Measurements from ENCODE around the gene TLE4.

Gene TLE4

DNA sequence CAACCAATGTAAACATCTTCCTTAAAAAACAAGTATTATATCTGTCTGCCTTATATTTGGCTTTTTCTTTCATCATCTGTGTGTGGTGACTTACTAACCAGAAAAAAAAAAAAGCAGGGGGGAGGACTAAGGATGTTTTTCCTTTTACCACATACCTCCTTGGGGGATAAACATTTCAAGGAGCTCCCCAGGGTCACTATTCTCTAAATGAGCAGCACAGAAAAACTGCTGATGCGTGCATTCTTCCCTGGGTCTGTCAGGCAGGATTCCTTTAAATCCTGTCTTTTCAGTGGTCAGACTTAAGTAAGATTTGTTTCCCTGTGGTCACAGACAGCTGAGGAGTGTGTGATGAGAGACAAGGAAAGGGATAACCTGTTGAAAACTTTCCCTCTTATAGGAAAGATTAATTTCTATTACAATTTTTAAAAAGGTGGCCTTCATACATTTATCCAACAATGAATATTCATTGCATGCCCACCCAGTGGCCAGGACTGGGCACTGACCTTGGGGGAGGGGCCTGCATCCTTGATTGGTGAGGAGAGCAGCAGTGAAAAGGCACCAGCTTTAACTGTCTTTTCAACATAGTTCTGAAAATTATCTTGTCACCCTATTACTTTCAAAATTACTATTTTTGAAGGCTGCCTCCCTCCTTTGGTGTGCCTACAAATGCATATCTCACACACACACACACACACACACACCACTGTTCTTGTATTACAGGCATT is 123.1 kb downstream of the TLE4 start:
- DNase-seq = no peak

DNA sequence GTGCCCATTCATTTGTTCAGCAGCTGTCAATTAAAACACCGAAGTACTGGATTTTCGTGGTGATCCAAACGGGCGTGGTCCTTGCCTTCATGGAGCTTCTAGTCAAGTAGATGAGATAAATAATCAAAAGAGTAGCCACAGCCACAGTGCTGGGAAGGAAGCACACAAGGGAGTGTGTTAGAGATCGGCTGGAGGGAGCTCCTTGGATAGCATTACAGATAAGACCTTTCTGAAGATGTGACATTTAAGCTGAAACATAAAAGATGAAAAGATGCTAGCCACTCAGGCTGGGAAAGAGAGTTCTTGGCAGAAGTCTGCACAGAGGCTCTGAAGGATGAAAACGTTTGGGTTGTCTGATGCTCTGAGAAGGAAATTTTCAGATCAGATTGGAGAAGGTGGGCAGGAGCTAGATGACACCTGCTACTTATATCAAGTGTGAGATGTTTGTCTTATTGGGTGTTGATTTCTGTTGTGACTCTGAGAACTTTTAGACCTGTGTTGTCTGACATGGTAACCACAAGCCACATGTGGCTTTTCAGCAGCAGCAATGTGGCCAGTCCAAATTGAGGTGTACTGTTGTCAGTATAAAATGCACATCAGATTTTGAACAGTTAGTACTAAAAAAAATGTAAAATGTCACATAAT is 123.9 kb downstream of the TLE4 start:
- DNase-seq = no peak

DNA sequence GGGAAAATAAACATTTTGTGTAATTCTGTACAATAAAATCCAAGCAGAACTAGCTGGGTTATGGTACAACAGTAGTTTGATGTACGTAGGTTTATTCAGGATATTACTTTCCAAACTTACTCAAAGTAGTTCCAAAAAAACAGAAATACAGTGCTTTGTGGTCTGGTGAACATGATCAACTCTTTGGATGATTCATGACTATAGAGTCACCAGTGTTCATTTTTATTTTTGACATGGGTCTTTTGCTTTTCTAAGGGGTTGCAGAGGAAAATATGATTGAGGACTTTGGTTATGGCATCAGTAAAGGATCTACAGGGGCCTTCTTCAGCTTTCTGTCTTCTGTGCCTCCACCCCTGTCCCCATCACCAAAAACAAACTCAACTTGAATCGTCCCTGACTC is 127.2 kb downstream of the TLE4 start:
- DNase-seq = no peak

DNA sequence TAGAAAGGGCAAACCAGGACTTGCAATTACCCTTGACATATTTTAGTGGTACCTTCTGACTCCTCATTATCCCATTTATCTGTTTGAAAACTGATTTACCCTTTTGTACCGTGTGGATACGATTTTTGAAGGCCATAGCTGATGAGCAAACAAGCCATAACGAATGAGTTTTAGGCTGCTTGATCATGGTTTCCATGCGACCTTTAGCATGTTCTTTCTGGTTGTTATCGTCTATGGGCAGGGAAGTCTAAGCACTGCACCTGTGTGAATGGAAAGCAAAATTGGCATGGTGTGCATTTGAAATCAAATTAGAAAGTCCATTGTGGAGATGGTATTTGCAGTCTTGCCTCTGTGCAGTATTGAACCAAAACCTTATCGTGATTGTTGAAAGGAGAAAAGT is 127.7 kb downstream of the TLE4 start:
- no peak for DNase-seq

DNA sequence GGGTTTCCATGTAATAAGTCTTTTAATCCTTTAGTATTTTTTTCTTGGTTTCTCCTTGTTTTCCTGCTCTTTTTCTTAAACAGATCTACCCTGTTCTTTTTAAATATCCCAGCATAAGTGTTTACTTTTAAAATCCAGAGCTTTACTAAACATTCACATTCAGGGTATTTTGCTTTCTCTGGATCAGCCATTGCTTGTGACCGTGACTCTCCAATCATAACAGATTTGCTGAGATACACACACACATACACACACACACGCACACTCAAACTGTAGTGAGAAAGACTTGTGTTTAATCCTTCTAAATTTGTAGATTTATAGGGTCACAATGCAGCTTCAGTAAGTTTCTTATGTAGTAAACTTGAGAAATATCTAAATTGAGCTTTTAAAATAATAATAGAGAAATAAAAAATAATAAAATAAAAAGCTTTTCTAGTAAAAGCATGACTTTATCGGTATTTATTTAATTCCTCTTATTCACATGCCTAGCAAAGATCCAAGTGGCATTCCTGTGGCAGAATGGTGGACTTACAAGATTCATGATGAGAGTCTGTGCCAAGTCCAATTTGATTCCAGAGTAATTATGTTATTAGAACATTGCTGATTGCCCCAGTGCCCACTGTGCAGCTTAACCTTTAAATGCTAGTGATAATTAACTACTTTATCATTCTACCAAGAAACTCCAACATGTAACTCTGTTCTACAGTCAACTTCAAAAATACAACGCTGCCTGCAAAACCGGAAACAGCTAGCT is 129.0 kb downstream of the TLE4 start:
- no peak for DNase-seq

DNA sequence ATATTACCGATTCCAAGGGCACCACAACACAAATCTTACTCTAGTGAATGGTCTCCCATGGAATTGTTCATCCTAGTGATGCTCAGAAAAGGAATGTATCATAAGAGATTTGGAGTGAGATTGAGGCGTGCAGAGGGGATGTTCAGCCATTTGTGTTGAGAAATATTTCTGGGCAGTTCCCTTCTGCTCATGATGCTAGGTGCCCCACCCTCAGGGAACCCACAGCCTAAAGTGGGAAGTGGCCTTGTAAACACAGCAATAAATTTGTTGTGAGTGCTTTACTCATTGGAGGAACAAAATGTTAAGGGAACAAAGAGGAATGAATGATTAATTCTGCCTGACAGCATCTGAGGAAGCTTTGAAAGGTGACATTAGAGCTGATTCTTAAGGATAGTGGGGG is 129.9 kb downstream of the TLE4 start:
- no peak for DNase-seq

DNA sequence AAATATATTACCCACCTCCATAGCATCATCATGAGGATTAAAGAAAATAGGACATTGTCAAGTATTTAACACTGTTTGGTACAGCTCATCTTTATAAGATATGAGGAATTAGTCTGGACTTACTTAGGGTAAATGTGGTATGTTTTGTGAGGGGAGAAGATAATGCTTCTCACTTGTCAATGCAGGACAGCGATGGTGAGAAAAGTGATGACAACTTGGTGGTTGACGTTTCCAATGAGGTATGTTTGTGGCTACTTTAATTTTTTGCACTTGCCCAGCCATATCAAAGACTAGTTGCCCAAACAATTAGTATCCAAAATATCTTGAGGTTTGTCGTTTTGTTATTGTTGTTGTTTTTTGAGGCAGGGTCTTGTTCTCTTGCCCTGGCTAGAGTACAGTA is 133.9 kb downstream of the TLE4 start:
- no peak for DNase-seq

DNA sequence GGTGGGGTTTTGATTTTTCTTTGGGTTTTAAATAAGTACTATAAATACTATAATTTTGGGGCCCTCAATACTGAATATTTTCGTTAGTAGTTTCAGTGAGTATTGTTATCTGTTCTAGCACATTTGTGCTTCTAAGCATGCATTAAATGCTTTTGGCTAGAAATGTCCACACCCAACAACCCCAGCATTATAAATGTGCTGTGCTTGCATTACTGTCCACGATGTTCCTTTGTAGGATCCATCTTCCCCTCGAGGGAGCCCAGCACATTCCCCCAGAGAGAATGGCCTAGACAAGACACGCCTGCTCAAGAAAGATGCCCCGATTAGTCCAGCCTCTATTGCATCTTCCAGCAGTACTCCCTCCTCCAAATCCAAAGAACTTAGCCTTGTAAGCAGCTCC is 134.7 kb downstream of the TLE4 start:
- DNase-seq = no peak

DNA sequence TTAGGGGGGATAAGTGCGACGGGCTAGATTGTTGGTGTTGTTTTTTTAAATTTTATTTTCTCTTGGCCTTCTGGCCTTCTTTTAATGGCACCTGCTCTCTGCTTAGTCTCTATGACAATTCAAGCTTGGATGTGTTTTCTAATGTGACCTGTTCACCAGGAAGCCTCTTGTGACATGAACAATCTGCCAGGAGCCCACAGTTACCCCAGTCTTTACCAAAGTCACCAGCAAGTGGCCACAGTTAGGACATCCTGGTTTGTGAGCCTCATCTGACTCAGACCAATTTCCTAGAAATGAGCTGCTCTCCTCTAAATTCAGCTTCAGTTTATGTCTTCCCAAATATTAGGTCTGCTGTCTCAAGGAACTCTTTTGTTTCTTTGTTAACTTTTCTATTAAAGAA is 135.8 kb downstream of the TLE4 start:
- DNase-seq = no peak

DNA sequence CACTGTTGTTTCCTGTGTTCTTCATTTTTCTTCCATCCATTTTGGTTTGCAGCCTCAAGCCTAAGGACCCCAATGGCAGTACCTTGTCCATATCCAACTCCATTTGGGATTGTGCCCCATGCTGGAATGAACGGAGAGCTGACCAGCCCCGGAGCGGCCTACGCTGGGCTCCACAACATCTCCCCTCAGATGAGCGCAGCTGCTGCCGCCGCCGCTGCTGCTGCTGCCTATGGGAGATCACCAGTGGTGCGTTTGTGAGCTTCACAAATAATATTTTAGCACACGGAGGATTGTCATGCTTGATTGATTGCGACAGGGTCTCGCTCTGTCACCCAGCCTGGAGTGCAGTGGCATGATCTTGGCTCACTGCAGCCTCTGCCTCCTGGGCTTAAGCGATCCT is 136.8 kb downstream of the TLE4 start:
- no peak for DNase-seq

DNA sequence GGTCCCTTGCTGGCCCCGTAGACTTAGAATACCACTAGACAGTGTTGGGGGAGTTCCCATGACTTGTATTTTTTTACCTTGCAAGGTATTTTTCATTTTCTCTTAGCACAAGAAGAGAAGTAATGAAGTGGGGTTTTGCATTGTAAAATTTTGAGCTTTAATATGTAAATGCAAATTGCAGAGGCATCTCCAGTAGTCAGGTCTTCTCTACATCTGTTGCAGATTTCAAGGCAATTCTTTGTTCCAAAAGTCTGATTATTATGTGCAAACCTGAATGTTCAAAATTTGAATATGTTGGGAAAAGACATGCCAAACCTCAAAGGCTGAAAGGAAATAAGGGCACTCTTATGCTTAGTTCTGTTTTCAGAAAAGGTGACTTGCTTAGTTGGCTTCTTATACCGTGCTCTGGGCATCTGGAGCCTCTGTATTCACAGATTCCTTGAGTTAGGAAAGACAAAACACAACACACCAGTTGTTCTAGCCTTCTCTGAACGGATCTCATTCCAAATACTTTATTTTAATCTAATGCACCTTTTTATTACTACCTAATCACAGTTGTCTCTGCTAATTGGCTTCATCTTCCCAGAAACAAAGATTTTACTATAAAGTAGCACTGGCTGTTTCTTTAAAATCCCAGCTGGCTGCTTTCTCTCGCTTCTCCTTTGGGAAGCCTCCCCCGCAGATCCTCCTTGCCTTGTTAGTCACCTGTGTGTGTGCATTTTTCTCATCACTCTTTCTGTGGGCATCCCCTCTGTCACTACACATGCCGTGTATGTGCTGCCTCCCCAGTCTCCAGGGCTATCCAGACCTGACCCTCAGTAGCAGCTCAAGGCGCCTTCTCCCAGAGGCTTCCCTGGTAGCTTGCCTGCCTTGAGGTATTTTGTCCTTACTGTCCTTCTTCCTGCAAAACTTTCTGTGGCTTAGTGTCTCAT is 138.2 kb downstream of the TLE4 start:
- DNase-seq = no peak

DNA sequence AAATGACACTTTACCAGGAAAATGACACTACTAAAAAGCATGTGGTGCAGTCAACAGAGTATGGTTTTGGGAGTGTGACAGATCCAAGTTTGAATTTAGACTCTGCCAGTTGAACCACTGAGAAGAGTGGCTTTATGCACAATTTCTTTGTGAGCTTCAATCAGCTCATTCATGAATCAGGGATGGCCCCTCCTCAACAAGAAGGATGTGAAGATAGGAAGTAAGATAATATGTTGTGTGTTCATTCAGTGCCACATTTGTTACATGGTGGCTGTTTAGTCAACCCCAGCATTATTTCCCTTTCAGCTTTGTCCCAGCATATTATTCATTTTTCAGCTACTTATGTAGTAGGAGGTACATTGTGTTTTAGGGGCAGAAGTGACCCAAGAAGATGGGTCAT is 140.1 kb downstream of the TLE4 start:
- no peak for DNase-seq

DNA sequence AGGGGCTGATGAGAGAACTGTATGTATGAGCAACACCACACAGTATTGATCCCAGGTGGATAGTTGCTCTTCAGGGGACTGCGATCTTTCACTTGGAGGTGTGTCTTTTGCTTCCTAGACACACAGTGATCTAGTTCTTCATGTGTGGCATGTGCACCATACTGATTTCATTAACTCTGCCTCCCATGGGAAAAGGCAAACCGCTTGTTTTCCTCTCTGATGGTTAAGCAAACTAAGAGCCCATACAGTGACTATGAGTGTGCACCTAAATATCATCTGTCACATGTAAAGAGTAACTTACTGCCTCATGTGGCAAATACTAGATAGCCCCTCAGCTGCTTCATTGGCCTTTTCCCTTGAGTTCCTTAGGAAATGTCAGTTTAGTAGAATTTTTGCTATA is 147.3 kb downstream of the TLE4 start:
- no peak for DNase-seq

DNA sequence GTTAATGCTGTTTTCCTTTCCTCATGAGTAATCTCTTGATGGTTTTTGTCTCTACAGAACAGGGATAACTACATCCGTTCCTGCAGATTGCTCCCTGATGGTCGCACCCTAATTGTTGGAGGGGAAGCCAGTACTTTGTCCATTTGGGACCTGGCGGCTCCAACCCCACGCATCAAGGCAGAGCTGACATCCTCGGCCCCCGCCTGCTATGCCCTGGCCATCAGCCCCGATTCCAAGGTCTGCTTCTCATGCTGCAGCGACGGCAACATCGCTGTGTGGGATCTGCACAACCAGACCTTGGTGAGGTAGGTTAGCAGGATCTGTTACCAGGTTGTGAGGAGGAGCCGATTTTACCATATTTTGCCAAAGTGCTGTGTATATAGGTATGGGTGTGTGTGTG is 148.2 kb downstream of the TLE4 start:
- DNase-seq = no peak

DNA sequence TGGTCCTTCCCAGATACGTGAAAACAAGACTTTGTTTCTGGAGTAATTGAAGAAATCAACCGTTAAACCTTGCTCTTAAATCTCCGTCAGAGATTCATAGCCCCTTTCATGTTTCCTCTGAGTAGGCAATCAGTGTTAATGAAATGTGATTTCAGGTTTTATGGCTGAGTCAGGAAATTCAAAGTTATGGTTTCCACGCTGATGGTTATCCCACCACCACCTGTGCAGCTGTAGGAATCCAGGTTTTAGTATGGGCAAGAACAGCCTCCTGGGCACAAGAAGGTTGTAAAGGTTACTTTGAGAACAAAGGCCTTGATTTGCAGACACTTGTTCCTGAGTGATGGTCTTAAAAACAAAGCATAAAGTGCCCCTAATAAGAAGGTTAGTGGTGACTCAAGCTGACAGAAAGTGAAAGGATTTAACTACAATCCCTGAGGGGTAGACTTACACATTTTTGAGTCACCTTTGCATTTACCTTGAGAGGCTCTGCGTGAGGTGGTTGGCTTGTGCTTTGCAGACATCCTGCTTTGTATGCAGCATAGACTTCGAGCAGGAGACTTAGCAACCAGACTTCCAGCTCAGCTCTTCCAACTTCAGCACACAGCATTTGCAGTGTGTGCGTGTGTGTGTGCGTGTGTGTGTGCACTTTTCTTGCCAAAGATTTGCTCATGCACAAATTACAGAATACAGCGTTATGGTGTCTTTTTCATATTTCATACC is 159.6 kb downstream of the TLE4 start:
- no peak for DNase-seq

DNA sequence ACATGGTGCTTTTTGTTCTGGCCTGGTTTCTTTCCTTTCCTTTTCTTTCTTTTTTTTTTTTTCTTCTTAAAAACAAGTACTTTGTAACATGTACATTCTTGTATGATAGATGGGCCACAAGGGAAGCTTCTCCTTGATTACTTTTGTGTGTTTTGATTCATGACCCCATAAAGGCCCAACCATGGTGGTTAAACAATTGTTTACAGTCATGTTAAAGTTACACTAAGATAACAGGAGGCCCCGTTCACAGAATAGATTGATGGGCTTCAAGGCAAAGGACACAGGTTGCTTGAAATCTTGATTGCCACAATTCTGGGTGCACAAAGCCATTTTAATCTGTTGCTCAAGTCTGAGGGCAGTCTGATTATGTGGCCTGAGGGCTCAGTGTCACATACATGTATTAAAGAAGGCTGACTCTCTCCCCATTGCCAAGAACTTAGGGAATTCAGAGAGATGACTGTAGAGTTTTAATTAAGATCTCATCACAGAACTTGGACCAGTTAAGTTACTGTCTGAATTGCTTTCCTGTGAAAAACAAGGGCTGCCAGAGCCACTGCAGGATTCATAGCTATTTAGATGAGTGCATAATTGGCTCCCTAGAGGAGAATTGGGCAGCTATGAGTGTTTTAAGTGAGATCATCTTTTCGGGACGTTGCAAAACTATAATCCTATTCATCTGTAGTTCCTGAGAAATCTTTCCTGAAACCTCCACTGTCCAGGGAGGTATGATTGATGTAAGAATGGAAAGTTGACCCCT is 163.4 kb downstream of the TLE4 start:
- DNase-seq = no peak

DNA sequence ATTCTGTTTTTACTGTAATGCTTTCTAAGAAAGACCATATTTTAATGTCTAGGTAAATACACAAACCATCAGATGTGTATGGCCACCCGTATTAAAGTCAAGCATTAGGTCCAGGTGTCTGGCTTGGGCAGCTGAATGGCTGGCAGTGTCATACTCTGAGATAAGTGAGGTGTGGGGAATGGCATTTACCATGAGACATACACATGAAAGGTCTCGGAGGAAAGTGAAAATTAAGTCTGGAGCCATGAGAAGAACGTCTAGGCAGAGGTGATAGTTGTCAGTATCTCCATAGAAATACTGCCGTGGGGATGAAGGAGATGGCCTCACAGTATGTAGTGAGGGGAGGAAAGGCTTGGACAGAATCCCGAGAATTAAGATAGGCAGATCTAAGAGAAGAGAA is 164.3 kb downstream of the TLE4 start:
- no peak for DNase-seq

DNA sequence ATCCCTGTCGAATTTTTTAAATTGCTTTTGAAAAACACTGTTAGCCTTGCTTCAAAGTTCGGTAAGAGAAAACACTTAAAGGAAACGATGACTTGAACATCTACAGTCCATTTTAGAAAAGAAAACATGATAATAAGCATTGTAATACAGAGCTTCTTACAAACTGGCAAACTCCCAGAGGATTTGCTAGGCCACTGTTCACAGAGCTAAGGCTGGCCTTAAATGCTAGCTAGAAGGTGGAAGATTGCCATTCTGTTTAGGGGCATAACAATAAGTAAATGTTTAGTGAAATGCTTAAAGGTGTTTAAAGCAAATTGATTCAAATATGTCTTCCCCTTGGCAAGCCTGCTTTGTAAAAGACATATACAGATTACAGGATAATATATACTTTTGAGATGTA is 169.6 kb downstream of the TLE4 start:
- DNase-seq = no peak

DNA sequence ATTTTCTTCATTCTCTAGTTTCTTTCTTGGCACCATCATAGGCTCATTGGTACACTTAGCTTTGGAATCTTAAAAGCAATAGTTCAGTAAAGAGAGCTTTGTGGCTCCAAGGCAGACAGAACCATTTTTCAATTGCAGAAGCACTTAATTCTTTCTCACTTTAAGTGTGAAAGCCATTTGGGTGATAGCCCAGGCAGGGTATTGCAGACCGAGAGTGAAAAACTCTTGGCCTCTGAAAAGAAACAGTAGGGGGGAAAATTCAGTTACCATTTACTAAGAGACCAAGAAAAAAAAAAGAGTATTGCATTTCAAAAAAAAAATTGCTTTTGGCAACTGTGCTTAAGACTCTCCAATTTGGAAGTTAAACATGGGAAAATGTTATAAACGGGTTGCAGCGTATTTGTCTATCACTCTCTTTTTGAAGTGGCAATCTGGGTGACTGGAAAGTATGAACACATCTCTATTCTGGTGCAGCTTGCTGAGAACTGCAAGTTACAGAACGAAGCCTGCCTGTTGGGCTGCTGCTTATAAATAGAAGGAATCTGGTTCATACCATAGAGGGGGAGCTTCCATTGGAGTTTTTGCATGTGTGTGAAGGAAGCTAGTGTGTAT is 170.5 kb downstream of the TLE4 start:
- no peak for DNase-seq

DNA sequence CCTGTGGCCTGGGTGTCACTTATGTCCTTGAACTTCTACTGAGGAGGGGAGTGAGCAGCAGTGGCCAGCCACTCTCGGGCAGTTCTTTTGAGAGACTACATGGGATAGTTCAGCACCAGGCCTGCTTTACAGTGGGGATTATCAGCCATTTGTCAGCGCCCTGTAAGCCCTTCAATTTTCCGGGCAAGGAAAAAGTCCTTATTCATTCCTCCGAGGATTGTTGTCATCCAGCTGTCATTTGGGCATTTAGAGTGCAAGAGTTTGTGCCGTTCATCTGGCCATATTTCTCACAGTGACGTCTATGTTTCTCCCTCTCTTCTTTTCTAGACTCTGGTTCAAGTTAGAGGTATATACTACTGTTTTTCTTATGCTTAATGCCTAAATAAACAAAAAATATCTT is 172.8 kb downstream of the TLE4 start:
- DNase-seq = peak in 1 of 2 experiments; percentile 0

DNA sequence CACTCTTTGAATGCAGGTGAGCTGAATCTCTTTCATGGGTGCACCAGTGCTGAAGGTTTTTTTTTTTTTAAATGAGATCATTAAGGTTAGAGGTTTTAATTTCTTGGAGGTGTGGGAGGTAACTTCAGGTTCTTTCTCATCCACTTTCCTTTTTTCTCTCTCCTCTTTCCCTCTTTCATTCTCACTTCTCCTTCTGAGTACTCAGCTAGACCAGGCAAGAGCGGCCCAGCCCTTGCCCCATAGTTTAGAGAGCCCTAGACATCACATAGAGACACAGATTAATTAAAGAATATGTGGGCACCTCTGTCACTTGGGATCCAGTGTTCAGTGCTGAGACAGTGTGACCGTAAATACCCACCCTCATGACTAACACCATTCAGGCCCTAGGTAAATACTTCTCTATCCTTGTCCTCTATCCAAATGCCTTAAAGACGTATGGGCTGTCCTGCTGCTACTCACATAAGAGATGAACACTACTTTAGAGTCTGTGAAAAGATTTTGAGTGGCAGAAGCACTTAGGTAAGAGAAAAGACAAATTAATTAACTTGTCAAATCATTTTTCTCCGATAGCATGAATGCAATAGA is 174.1 kb downstream of the TLE4 start:
- no peak for DNase-seq
